ENCODE measurements around the gene MAP3K7.

MAP3K7 gene

GRCh38 chr6:90484385-90484784, 102.5 kb downstream of the MAP3K7 start:
- DNase-seq (ENCODE audit: low read depth, low spot score) = no peak

GRCh38 chr6:90483956-90484355, 102.9 kb downstream of the MAP3K7 start:
- DNase-seq (ENCODE audit: low read depth, low spot score) = no peak

- DNase-seq (ENCODE audit: low read depth, low spot score) = no peak
These were observed 103.6 kb downstream of the MAP3K7 start for GRCh38 chr6:90483116-90483839.

GRCh38 chr6:90480666-90481065, 106.2 kb downstream of the MAP3K7 start:
- DNase-seq (ENCODE audit: low read depth, low spot score) = no peak

- no peak for DNase-seq (ENCODE audit: low read depth, low spot score)
These were observed 107.3 kb downstream of the MAP3K7 start for GRCh38 chr6:90479603-90479926.

- DNase-seq (ENCODE audit: low read depth, low spot score) = peak; percentile 96
These were observed 107.9 kb downstream of the MAP3K7 start for GRCh38 chr6:90478789-90479602.

GRCh38 chr6:90478278-90478677, 108.6 kb downstream of the MAP3K7 start:
- DNase-seq (ENCODE audit: low read depth, low spot score) = peak; percentile 80

GRCh38 chr6:90477366-90477765, 109.5 kb downstream of the MAP3K7 start:
- DNase-seq (ENCODE audit: low read depth, low spot score) = no peak

- DNase-seq (ENCODE audit: low read depth, low spot score) = peak; percentile 23
These were observed 114.2 kb downstream of the MAP3K7 start for GRCh38 chr6:90472716-90473115.

GRCh38 chr6:90471263-90471662, 115.6 kb downstream of the MAP3K7 start:
- DNase-seq (ENCODE audit: low read depth, low spot score) = no peak

- DNase-seq (ENCODE audit: low read depth, low spot score) = no peak
These were observed 117.0 kb downstream of the MAP3K7 start for GRCh38 chr6:90469906-90470305.

GRCh38 chr6:90468859-90469258, 118.0 kb downstream of the MAP3K7 start:
- no peak for DNase-seq (ENCODE audit: low read depth, low spot score)

- DNase-seq (ENCODE audit: low read depth, low spot score) = peak; percentile 37
These were observed 118.8 kb downstream of the MAP3K7 start for GRCh38 chr6:90468080-90468479.

GRCh38 chr6:90467546-90467945, 119.3 kb downstream of the MAP3K7 start:
- no peak for DNase-seq (ENCODE audit: low read depth, low spot score)

- peak; percentile 72 for DNase-seq (ENCODE audit: low read depth, low spot score)
These were observed 120.5 kb downstream of the MAP3K7 start for GRCh38 chr6:90466154-90466940.

GRCh38 chr6:90465686-90466085, 121.2 kb downstream of the MAP3K7 start:
- no peak for DNase-seq (ENCODE audit: low read depth, low spot score)

- no peak for DNase-seq (ENCODE audit: low read depth, low spot score)
These were observed 122.4 kb downstream of the MAP3K7 start for GRCh38 chr6:90464507-90464906.

- no peak for DNase-seq (ENCODE audit: low read depth, low spot score)
These were observed 123.0 kb downstream of the MAP3K7 start for GRCh38 chr6:90463874-90464273.
